NCI-H526 (cell line): Measurements from ENCODE around the gene CCSER1.
A peak's percentile ranks its signal among the peaks of the same experiment; 100 is the strongest.
"Not testable (repeated sequence)": the region's sequence is repeated elsewhere in the genome, so short reads cannot be mapped to it uniquely, and the experiment has no call there.

Source experiments
- DNase-seq, 2 experiments: peaks; one replicate each; lab custom pipeline; 2025; lab: John Stamatoyannopoulos, UW

CCSER1 gene

GRCh38 chr4:90299373-90299772 lies 172.2 kb downstream of the CCSER1 start:
- no peak for DNase-seq

GRCh38 chr4:90306810-90307209 lies 179.6 kb downstream of the CCSER1 start:
- DNase-seq: peak in 1 of 2 experiments; percentile 28

GRCh38 chr4:90317140-90317539 lies 189.9 kb downstream of the CCSER1 start:
- DNase-seq: not testable (repeated sequence)

- no peak for DNase-seq
Measured at GRCh38 chr4:90317785-90318184, 190.6 kb downstream of the CCSER1 start.

- DNase-seq: no peak
Measured at GRCh38 chr4:90318193-90318592, 191.0 kb downstream of the CCSER1 start.

GRCh38 chr4:90328558-90328957 lies 201.4 kb downstream of the CCSER1 start:
- peak in 1 of 2 experiments; percentile 7 for DNase-seq

- DNase-seq: no peak
Measured at GRCh38 chr4:90330546-90330945, 203.4 kb downstream of the CCSER1 start.

- no peak for DNase-seq
Measured at GRCh38 chr4:90345549-90346215, 218.5 kb downstream of the CCSER1 start.

GRCh38 chr4:90349636-90350035 lies 222.4 kb downstream of the CCSER1 start:
- DNase-seq: no peak

- DNase-seq: peak in 1 of 2 experiments; percentile 30
Measured at GRCh38 chr4:90357117-90357710, 230.0 kb downstream of the CCSER1 start.

- no peak for DNase-seq
Measured at GRCh38 chr4:90375081-90375480, 247.9 kb downstream of the CCSER1 start.

- DNase-seq: no peak
Measured at GRCh38 chr4:90393215-90393614, 266.0 kb downstream of the CCSER1 start.

- DNase-seq: no peak
Measured at GRCh38 chr4:90403781-90404180, 276.6 kb downstream of the CCSER1 start.

GRCh38 chr4:90407897-90408296 lies 280.7 kb downstream of the CCSER1 start:
- not testable (repeated sequence) for DNase-seq

- not testable (repeated sequence) for DNase-seq
Measured at GRCh38 chr4:90412786-90413185, 285.6 kb downstream of the CCSER1 start.

- no peak for DNase-seq
Measured at GRCh38 chr4:90415116-90415515, 287.9 kb downstream of the CCSER1 start.

- DNase-seq: peak; percentile 2 to 53
Measured at GRCh38 chr4:90419124-90419711, 292.0 kb downstream of the CCSER1 start.

- DNase-seq: no peak
Measured at GRCh38 chr4:90421161-90421560, 294.0 kb downstream of the CCSER1 start.

GRCh38 chr4:90425893-90426292 lies 298.7 kb downstream of the CCSER1 start:
- no peak for DNase-seq

- DNase-seq: no peak
Measured at GRCh38 chr4:90438522-90438921, 311.3 kb downstream of the CCSER1 start.

GRCh38 chr4:90441770-90442169 lies 314.6 kb downstream of the CCSER1 start:
- DNase-seq: no peak

- no peak for DNase-seq
Measured at GRCh38 chr4:90442619-90443018, 315.4 kb downstream of the CCSER1 start.

GRCh38 chr4:90443231-90443630 lies 316.0 kb downstream of the CCSER1 start:
- no peak for DNase-seq
